Gastrocnemius medialis (tissue), 4 donors: Measurements from ENCODE around the gene POLA1. TPM values are rescaled to one million over a fixed set of nuclear protein-coding genes. Genes with fewer than 3 reads are reported as not detected.

ENCODE experiments used
- ATAC-seq, 2 donors: fragments of 150-250 bp; one replicate each; pipeline ENCODE4 v1.9.1; 2016
- DNase-seq, 2 donors: peaks; one replicate each; pipeline ENCODE4 v3.0.0-alpha.2; 2019
- H3K27ac ChIP-seq, 4 donors: fragments of 200-600 bp; sonication (generic); 1 replicate in 1 of 4; 2 replicates in 3 of 4; pipeline ENCODE4 v1.5.1; 2016 to 2018; ENCODE audit warnings: mild to moderate bottlenecking in 2 of 4, moderate library complexity in 1 of 4
- H3K27me3 ChIP-seq, 3 donors: fragments of 200-600 bp; sonication (generic) in 2 of 3; 1 replicate in 1 of 3; 2 replicates in 2 of 3; pipeline versions ENCODE4 v1.5.1 to v1.6.0; 2016 to 2019; ENCODE audit warnings: mild to moderate bottlenecking in 1 of 3, moderate library complexity in 1 of 3
- H3K36me3 ChIP-seq, 2 donors: fragments of 200-600 bp; sonication (generic) in 1 of 2; one replicate each; pipeline ENCODE4 v1.5.1; 2017 to 2018
- H3K4me1 ChIP-seq, 2 donors: fragments of 200-600 bp; sonication (generic) in 1 of 2; one replicate each; pipeline ENCODE4 v1.5.1; 2016 to 2017; ENCODE audit warnings: mild to moderate bottlenecking in 2 of 2
- H3K4me3 ChIP-seq, 4 donors: fragments of 200-600 bp; sonication (generic) in 3 of 4; 1 replicate in 1 of 4; 2 replicates in 3 of 4; pipeline ENCODE4 v1.5.1; 2016 to 2019; ENCODE audit warnings: mild to moderate bottlenecking in 2 of 4
- H3K9me3 ChIP-seq, 3 donors: fragments of 200-600 bp; sonication (generic) in 2 of 3; 1 replicate in 1 of 3; 2 replicates in 2 of 3; pipeline ENCODE4 v1.5.1; 2016 to 2019
- CTCF ChIP-seq, 5 experiments: fragments of 450-650 bp in 3 of 5; fragments of 200-600 bp in 2 of 5; sonication (generic) in 2 of 5; IDR thresholded peaks in 4 of 5; conservative IDR thresholded peaks in 1 of 5; 1 replicate in 4 of 5; 2 replicates in 1 of 5; pipeline ENCODE4 v1.5.1; 2016 to 2019; ENCODE audit warnings: antibody characterized with exemption in 5 of 5, mild to moderate bottlenecking in 3 of 5, moderate library complexity in 3 of 5
- POLR2A ChIP-seq, 2 donors: fragments of 450-650 bp; IDR thresholded peaks; one replicate each; pipeline ENCODE4 v1.6.1; 2017; ENCODE audit warnings: antibody characterized with exemption in 2 of 2, mild to moderate bottlenecking in 2 of 2, moderate library complexity in 2 of 2
- in situ Hi-C, 4 donors: fragments of 200-750 bp; cut with MboI; loops; one replicate each; pipeline versions ENCODE4 v1.15.0 to v1.8.0; 2017; ENCODE audit warnings: low sequenced_read_pairs in 4 of 4
- intact Hi-C: fragments of 100-400 bp; cut with DNase I; formaldehyde crosslinking; loops from one replicate; pipeline ENCODE4 v1.15.1; 2023; ENCODE audit warnings: low total_unique reads
- total RNA-seq, 4 donors: library from RNA; depleted of rRNA; stranded (reverse); fragments of >200 nt; gene quantifications; one replicate each; pipeline versions ENCODE4 v1.1.0 to v1.2.3, GENCODE V29; 2016

The POLA1 gene
- total RNA-seq, 4 donors from 2014 or later, result 5.2 to 9.6 (median 6.9) TPM

GRCh38 chrX:24833695-24834094, 140.0 kb downstream of the POLA1 start:
- Histone ChIP-seq H3K36me3 (no peaks in the 10 kb centered on the region), H3K27ac (no peak overlapping the region), H3K27me3 (no peaks in the 10 kb centered on the region), H3K4me1 (peaks cover 9 to 12% of the 10 kb centered on the region in 2 donors), H3K9me3 (no peaks in the 10 kb centered on the region), H3K4me3 (no peak overlapping the region)
- no peak for TF ChIP-seq CTCF (IDR thresholded peaks at IDR 0.05 in 4 of 5, conservative IDR thresholded peaks at IDR 0.05 in 1 of 5)
- intact Hi-C loops (no loop called here), in situ Hi-C loops (loop anchor here in 3 of 4 donors (10.0 to 25.0 kb wide), 2 partner anchors 179 to 311 kb away; partner anchors contain the start of gene ARX (in 2 of the 3))
- ATAC-seq (no peak), DNase-seq (no peak)

GRCh38 chrX:24837966-24838365, 144.2 kb downstream of the POLA1 start:
- Histone ChIP-seq H3K27ac (peak overlapping the region in 3 of 4 donors; percentile 41 to 54 (median 53)), H3K9me3 (no peaks in the 10 kb centered on the region), H3K4me3 (no peak overlapping the region), H3K4me1 (peaks cover 12 to 13% of the 10 kb centered on the region in 2 donors), H3K36me3 (no peaks in the 10 kb centered on the region), H3K27me3 (no peaks in the 10 kb centered on the region)
- no peak for DNase-seq
- intact Hi-C loops, result loop anchor here (2.0 kb wide), 2 partner anchors 183 to 305 kb away; no protein-coding TSS in a partner anchor
- in situ Hi-C loops, result loop anchor here in 3 of 4 donors (5.0 to 25.0 kb wide), 4 partner anchors 174 to 309 kb away; partner anchors contain the start of gene ARX (in 2 of the 3)
- ATAC-seq, result peak; percentile 65 to 72
- no peak for TF ChIP-seq POLR2A (IDR thresholded peaks at IDR 0.05)
- no peak for TF ChIP-seq CTCF (IDR thresholded peaks at IDR 0.05 in 4 of 5, conservative IDR thresholded peaks at IDR 0.05 in 1 of 5)

- TF ChIP-seq CTCF (IDR thresholded peaks at IDR 0.05 in 4 of 5, conservative IDR thresholded peaks at IDR 0.05 in 1 of 5) (peak; percentile 25 to 59 (median 34)), POLR2A (IDR thresholded peaks at IDR 0.05) (no peak)
- Histone ChIP-seq H3K4me3 (no peak overlapping the region), H3K27me3 (no peaks in the 10 kb centered on the region), H3K4me1 (peaks cover 12 to 13% of the 10 kb centered on the region in 2 donors), H3K9me3 (no peaks in the 10 kb centered on the region), H3K36me3 (no peaks in the 10 kb centered on the region), H3K27ac (peak overlapping the region in 3 of 4 donors; percentile 41 to 54 (median 53))
- in situ Hi-C loops, result loop anchor here in 3 of 4 donors (5.0 to 25.0 kb wide), 4 partner anchors 174 to 309 kb away; partner anchors contain the start of gene ARX (in 2 of the 3)
- intact Hi-C loops, result loop anchor here (2.0 kb wide), 2 partner anchors 182 to 304 kb away; no protein-coding TSS in a partner anchor
- peak in 1 of 2 donors; percentile 65 for ATAC-seq
- no peak for DNase-seq
Measured at GRCh38 chrX:24838629-24839028, 144.9 kb downstream of the POLA1 start.

GRCh38 chrX:24839331-24839730, 145.6 kb downstream of the POLA1 start:
- no peaks in the 10 kb centered on the region for H3K9me3 ChIP-seq
- DNase-seq (no peak), ATAC-seq (no peak)
- in situ Hi-C loops (loop anchor here in 3 of 4 donors (5.0 to 25.0 kb wide), 4 partner anchors 173 to 308 kb away; partner anchors contain the start of gene ARX (in 2 of the 3)), intact Hi-C loops (loop anchor here (2.0 kb wide), 2 partner anchors 181 to 303 kb away; no protein-coding TSS in a partner anchor)
- no peak overlapping the region for H3K4me3 ChIP-seq
- no peak overlapping the region for H3K27ac ChIP-seq
- H3K36me3 ChIP-seq, result no peaks in the 10 kb centered on the region
- peaks cover 12 to 13% of the 10 kb centered on the region in 2 donors for H3K4me1 ChIP-seq
- H3K27me3 ChIP-seq, result no peaks in the 10 kb centered on the region
- no peak for TF ChIP-seq CTCF (IDR thresholded peaks at IDR 0.05 in 4 of 5, conservative IDR thresholded peaks at IDR 0.05 in 1 of 5)
